ENCODE measurements around the gene NRSN2. TPM values are rescaled to one million over a fixed set of nuclear protein-coding genes. Genes with fewer than 3 reads are reported as not detected.

NRSN2 gene
- total RNA-seq, 1 experiment from 2014 or later = 1.9 TPM

DNA sequence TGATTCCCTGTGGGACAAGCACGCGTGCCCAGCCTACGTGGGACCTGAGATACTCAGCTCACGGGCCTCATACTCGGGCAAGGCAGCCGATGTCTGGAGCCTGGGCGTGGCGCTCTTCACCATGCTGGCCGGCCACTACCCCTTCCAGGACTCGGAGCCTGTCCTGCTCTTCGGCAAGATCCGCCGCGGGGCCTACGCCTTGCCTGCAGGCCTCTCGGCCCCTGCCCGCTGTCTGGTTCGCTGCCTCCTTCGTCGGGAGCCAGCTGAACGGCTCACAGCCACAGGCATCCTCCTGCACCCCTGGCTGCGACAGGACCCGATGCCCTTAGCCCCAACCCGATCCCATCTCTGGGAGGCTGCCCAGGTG is 49.3 kb downstream of the NRSN2 start:
- no TSS peak for BruUV-seq (replicated peaks)
- Histone ChIP-seq H3K9ac (ENCODE audit: low read length) (no peak overlapping the region), H3K79me2 (ENCODE audit: insufficient read depth, low read length) (no peaks in the 10 kb centered on the region), H3K27me3 (ENCODE audit: insufficient read depth, low read length) (no peaks in the 10 kb centered on the region), H3K4me1 (ENCODE audit: control insufficient read depth in 1 of 2, insufficient read depth in 2 of 2, low read length in 2 of 2) (peaks cover 8 to 12% of the 10 kb centered on the region in 2 experiments), H3K4me2 (ENCODE audit: low read length) (no peak overlapping the region), H3K9me2 (ENCODE audit: insufficient read depth) (no peaks in the 10 kb centered on the region), H3K9me3 (ENCODE audit: control insufficient read depth in 1 of 2, insufficient read depth in 1 of 2, low read depth in 1 of 2, low read length in 2 of 2) (no peaks in the 10 kb centered on the region), H2AFZ (ENCODE audit: low read depth, low read length, poor library complexity, severe bottlenecking) (no peak overlapping the region), H4K20me1 (ENCODE audit: insufficient read depth) (no peaks in the 10 kb centered on the region), H3K27ac (ENCODE audit: low read depth, low read length) (no peak overlapping the region), H3K4me3 (replicated peaks in 1 of 2; ENCODE audit: low read depth in 1 of 2, low read length in 2 of 2) (no peak overlapping the region), H3K36me3 (ENCODE audit: control insufficient read depth in 1 of 2, insufficient read depth in 2 of 2, low read length in 2 of 2) (peaks cover 21 to 45% of the 10 kb centered on the region in 2 experiments)
- no peak for DNase-seq (ENCODE audit: low read depth, low spot score)
- ChIA-PET CTCF (no interaction called here), RAD21 (ENCODE audit: low non-redundant PET in 1 of 2, low total read pairs in 2 of 2, uncharacterized antibody in 2 of 2, unreplicated experiment in 2 of 2) (no interaction called here), POLR2A (interaction anchor here (1.9 to 19.5 kb wide), 2 partner anchors 10 to 22 kb away, joined by 5 to 639 read pairs; partner anchors contain the start of gene TRIB3)
- intact Hi-C loops (cut with micrococcal nuclease) = no loop called here
- no peak for TF ChIP-seq SP1 (IDR thresholded peaks at IDR 0.05; ENCODE audit: low read depth)
- no peak for TF ChIP-seq CEBPB (IDR thresholded peaks at IDR 0.05; ENCODE audit: low read depth)
- TF ChIP-seq POLR2AphosphoS5 (IDR thresholded peaks at IDR 0.05; ENCODE audit: low read depth, low read length) = 0 out of 2 replicates have a peak, but pooled peaks have one; percentile 36
- no peak for ATAC-seq

- intact Hi-C loops (cut with micrococcal nuclease) = no loop called here
- Histone ChIP-seq H3K27ac (ENCODE audit: low read depth, low read length) (no peak overlapping the region), H3K9me3 (ENCODE audit: control insufficient read depth in 1 of 2, insufficient read depth in 1 of 2, low read depth in 1 of 2, low read length in 2 of 2) (no peaks in the 10 kb centered on the region), H4K20me1 (ENCODE audit: insufficient read depth) (no peaks in the 10 kb centered on the region), H2AFZ (ENCODE audit: low read depth, low read length, poor library complexity, severe bottlenecking) (no peak overlapping the region), H3K4me2 (ENCODE audit: low read length) (no peak overlapping the region), H3K9me2 (ENCODE audit: insufficient read depth) (no peaks in the 10 kb centered on the region), H3K9ac (ENCODE audit: low read length) (no peak overlapping the region), H3K36me3 (ENCODE audit: control insufficient read depth in 1 of 2, insufficient read depth in 2 of 2, low read length in 2 of 2) (peaks cover 21 to 42% of the 10 kb centered on the region in 2 experiments), H3K27me3 (ENCODE audit: insufficient read depth, low read length) (no peaks in the 10 kb centered on the region), H3K4me3 (replicated peaks in 1 of 2; ENCODE audit: low read depth in 1 of 2, low read length in 2 of 2) (no peak overlapping the region), H3K4me1 (ENCODE audit: control insufficient read depth in 1 of 2, insufficient read depth in 2 of 2, low read length in 2 of 2) (peaks cover 11 to 18% of the 10 kb centered on the region in 2 experiments), H3K79me2 (ENCODE audit: insufficient read depth, low read length) (no peaks in the 10 kb centered on the region)
- no peak for TF ChIP-seq EZH2phosphoT487 (IDR thresholded peaks at IDR 0.05; ENCODE audit: borderline replicate concordance)
- TF ChIP-seq ATF3 (IDR thresholded peaks at IDR 0.05) = no peak
- TF ChIP-seq RAD21 (IDR thresholded peaks at IDR 0.05; ENCODE audit: low read depth) = no peak
- RAD21 ChIA-PET (ENCODE audit: low non-redundant PET in 1 of 2, low total read pairs in 2 of 2, uncharacterized antibody in 2 of 2, unreplicated experiment in 2 of 2) = no interaction called here
- POLR2A ChIA-PET = interaction anchor here (1.9 to 19.5 kb wide), 2 partner anchors 9 to 23 kb away, joined by 5 to 639 read pairs; partner anchors contain the start of gene TRIB3
- CTCF ChIA-PET = no interaction called here
- TSS peak; percentile 18 for BruUV-seq (replicated peaks)
- no peak for DNase-seq (ENCODE audit: low read depth, low spot score)
- ATAC-seq = no peak
Measured at GRCh38 chr20:396619-397431, 49.9 kb downstream of the NRSN2 start.
